Superior temporal gyrus (tissue), 1 donor: ENCODE data around the gene SEZ6L.

Source experiments
- DNase-seq: peaks from one replicate; pipeline ENCODE4 v3.0.0-alpha.2; 2016; ENCODE audit errors: extremely low spot score

Gene SEZ6L

GRCh38 chr22:26428515-26429457, 259.5 kb downstream of the SEZ6L start, which contains the start of gene ASPHD2:
Gene ASPHD2, plus strand, starts transcription at chr22:26429260. Its CDS starts 4,356 bp downstream, at chr22:26433616.
- DNase-seq, result peak; percentile 67

- no peak for DNase-seq
Observed at GRCh38 chr22:26429458-26430286, 260.4 kb downstream of the SEZ6L start.

DNA sequence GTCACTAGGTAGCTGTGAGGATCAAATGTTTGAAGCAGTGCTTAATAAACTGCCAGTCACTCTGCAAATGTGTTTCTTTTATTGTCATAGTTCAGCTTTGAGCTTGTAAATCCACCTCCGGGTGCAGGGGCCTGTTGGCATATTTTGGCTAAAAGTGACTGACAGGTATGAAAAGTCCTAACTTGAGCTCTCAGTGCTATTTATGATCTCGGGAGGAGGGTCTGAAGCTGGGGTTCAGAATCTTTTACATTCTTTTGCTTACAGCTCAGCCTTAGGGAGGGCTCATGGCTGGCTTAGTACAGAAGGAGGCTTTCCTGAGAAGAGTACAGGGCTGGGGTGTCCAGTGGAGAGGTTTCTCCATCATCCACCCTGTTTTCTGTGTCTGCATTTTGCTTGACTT, 261.3 kb downstream of the SEZ6L start:
- DNase-seq, result no peak

DNA sequence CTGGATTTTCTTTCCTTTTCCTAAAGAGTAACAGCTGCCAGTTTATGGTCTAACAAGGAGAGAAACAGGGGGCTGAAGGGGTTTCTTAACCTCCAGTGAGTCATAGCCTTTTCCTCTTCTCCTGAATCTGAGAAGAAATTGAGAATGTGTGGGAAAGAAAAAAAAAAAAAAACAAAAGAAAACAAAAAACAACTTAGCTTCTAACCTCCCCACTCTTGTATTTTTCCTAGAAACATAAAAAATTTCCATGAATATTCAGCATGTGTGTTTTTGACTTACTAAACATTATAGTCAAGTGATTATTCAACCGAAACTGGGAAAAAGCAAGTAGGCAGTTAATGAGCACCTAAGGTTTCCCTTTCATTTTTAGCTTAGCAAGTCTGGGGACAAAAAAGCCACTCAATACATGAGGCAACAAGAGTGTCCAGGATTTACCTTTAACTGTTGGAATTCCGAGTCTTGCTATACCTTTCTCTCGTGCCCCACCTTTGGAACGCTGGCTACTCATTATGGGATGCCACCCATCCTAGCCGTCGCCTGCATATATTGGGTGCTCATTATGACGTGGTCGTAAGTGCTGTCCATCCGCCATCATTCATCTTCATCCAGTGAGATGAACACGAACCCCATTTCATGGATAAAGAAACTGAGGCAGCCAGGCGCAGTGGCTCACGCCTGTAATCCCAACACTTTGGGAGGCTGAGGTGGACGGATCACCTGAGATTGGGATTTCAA, 262.2 kb downstream of the SEZ6L start:
- DNase-seq, result no peak

GRCh38 chr22:26432619-26433311, 263.5 kb downstream of the SEZ6L start:
- no peak for DNase-seq
